ENCODE results near the gene AMZ2. TPM values are rescaled to one million over a fixed set of nuclear protein-coding genes. Genes with fewer than 3 reads are reported as not detected.

AMZ2 gene
- total RNA-seq, 1 experiment from 2014 or later, result 54.6 TPM

- no peaks in the 10 kb centered on the region for H3K9me3 Mint-ChIP-seq
- peaks cover 12% of the 10 kb centered on the region for H3K36me3 Mint-ChIP-seq
- H3K27me3 Mint-ChIP-seq (ENCODE audit: low read depth), result no peaks in the 10 kb centered on the region
- no peak for ATAC-seq
- peaks cover 14% of the 10 kb centered on the region for H3K4me1 Mint-ChIP-seq
- H3K4me3 Mint-ChIP-seq, result peak overlapping the region; percentile 80
- POLR2A ChIA-PET, result no interaction called here
- CTCF ChIA-PET, result interaction anchor here (1.2 to 2.6 kb wide), 4 partner anchors 48 to 208 kb away, joined by 3 to 13 read pairs (median 8); partner anchors contain the start of gene WIPI1
- no peak overlapping the region for H3K27ac Mint-ChIP-seq
- no peak for DNase-seq (ENCODE audit: low spot score)
- TF ChIP-seq ZSCAN18 (CRISPR knock-in tag; IDR thresholded peaks at IDR 0.05) (no peak), JAZF1 (CRISPR knock-in tag; IDR thresholded peaks at IDR 0.05) (no peak), FOXK1 (CRISPR knock-in tag; IDR thresholded peaks at IDR 0.05) (no peak), ZNF396 (CRISPR knock-in tag; IDR thresholded peaks at IDR 0.05; ENCODE audit: borderline replicate concordance) (no peak), ZNF423 (CRISPR knock-in tag; IDR thresholded peaks at IDR 0.05) (no peak), RORB (CRISPR knock-in tag; IDR thresholded peaks at IDR 0.05) (no peak), ESRRA (CRISPR knock-in tag; IDR thresholded peaks at IDR 0.05; ENCODE audit: borderline replicate concordance) (no peak), AFF4 (CRISPR knock-in tag; IDR thresholded peaks at IDR 0.05; ENCODE audit: borderline replicate concordance) (no peak), NR3C1 (CRISPR knock-in tag; conservative IDR thresholded peaks at IDR 0.05; ENCODE audit: low read depth) (no peak)
- TF ChIP-seq, protein P1, sequence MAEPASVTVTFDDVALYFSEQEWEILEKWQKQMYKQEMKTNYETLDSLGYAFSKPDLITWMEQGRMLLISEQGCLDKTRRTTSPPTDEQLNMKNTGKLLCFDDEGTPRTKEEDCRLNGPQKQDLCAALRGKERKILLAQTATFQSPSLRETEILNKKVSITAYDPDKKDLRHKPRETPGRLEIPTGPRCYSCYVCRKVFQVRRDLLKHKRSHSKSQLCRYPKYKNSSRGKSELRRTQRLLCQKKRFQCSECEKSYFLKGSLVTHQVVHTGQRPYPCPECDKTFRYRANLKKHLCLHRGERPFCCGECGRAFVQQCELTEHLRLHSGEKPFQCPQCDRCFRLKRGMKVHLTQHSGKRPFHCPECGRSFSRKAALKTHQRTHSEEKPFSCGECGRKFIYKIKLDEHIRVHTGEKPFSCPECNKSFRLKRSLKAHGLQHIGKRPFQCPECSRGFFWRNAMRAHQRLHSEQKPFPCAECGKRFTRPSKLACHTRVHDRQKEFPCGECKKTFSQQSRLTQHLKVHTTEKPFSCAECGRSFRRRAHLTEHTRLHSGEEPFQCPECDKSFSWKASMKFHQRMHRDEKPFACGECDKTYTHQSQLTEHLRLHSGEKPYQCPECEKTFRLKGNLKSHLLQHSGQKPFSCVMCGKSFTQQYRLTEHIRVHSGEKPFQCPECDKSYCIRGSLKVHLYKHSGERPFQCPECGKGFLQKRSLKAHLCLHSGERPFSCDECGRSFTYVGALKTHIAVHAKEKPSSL (CRISPR knock-in tag; conservative IDR thresholded peaks at IDR 0.05), result no peak
- TF ChIP-seq, protein P2, sequence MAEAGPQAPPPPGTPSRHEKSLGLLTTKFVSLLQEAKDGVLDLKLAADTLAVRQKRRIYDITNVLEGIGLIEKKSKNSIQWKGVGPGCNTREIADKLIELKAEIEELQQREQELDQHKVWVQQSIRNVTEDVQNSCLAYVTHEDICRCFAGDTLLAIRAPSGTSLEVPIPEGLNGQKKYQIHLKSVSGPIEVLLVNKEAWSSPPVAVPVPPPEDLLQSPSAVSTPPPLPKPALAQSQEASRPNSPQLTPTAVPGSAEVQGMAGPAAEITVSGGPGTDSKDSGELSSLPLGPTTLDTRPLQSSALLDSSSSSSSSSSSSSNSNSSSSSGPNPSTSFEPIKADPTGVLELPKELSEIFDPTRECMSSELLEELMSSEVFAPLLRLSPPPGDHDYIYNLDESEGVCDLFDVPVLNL (CRISPR knock-in tag; IDR thresholded peaks at IDR 0.05; ENCODE audit: borderline replicate concordance, low read depth), result no peak
- TF ChIP-seq, protein P3, sequence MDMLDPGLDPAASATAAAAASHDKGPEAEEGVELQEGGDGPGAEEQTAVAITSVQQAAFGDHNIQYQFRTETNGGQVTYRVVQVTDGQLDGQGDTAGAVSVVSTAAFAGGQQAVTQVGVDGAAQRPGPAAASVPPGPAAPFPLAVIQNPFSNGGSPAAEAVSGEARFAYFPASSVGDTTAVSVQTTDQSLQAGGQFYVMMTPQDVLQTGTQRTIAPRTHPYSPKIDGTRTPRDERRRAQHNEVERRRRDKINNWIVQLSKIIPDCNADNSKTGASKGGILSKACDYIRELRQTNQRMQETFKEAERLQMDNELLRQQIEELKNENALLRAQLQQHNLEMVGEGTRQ (CRISPR knock-in tag; IDR thresholded peaks at IDR 0.05), result no peak
- TF ChIP-seq, protein P4, sequence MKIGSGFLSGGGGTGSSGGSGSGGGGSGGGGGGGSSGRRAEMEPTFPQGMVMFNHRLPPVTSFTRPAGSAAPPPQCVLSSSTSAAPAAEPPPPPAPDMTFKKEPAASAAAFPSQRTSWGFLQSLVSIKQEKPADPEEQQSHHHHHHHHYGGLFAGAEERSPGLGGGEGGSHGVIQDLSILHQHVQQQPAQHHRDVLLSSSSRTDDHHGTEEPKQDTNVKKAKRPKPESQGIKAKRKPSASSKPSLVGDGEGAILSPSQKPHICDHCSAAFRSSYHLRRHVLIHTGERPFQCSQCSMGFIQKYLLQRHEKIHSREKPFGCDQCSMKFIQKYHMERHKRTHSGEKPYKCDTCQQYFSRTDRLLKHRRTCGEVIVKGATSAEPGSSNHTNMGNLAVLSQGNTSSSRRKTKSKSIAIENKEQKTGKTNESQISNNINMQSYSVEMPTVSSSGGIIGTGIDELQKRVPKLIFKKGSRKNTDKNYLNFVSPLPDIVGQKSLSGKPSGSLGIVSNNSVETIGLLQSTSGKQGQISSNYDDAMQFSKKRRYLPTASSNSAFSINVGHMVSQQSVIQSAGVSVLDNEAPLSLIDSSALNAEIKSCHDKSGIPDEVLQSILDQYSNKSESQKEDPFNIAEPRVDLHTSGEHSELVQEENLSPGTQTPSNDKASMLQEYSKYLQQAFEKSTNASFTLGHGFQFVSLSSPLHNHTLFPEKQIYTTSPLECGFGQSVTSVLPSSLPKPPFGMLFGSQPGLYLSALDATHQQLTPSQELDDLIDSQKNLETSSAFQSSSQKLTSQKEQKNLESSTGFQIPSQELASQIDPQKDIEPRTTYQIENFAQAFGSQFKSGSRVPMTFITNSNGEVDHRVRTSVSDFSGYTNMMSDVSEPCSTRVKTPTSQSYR (CRISPR knock-in tag; IDR thresholded peaks at IDR 0.05), result no peak
- TF ChIP-seq, protein P5, sequence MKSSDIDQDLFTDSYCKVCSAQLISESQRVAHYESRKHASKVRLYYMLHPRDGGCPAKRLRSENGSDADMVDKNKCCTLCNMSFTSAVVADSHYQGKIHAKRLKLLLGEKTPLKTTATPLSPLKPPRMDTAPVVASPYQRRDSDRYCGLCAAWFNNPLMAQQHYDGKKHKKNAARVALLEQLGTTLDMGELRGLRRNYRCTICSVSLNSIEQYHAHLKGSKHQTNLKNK (CRISPR knock-in tag; IDR thresholded peaks at IDR 0.05), result no peak
Measured at GRCh38 chr17:68248891-68249290, 1.0 kb downstream of the AMZ2 start.

Measured in WTC11 (cell line).